Effector memory CD4-positive, alpha-beta T cell (primary cell): ENCODE measurements around the gene DHX35.

Source experiments
- DNase-seq, 3 donors: peaks; one replicate each; pipeline ENCODE4 v3.0.0-alpha.2; 2020
- H3K27ac ChIP-seq: 2 replicates; pipeline ENCODE4 v1.7.0; 2013; ENCODE audit warnings: mild to moderate bottlenecking, low read length, moderate library complexity; ENCODE audit not compliant: insufficient read depth, poor library complexity, severe bottlenecking
- H3K27me3 ChIP-seq: replicated peaks from 2 replicates; pipeline ENCODE4 v1.7.0; 2013; ENCODE audit warnings: mild to moderate bottlenecking, low read length; ENCODE audit not compliant: insufficient read depth, control insufficient read depth, poor library complexity, severe bottlenecking
- H3K36me3 ChIP-seq: 2 replicates; pipeline ENCODE4 v1.7.0; 2013; ENCODE audit warnings: mild to moderate bottlenecking, low read length, moderate library complexity; ENCODE audit not compliant: control insufficient read depth, insufficient read depth
- H3K4me1 ChIP-seq: 2 replicates; pipeline ENCODE4 v1.7.0; 2013; ENCODE audit warnings: low read length, mild to moderate bottlenecking; ENCODE audit not compliant: control insufficient read depth, insufficient read depth, poor library complexity, severe bottlenecking
- H3K4me3 ChIP-seq: 2 replicates; pipeline ENCODE4 v1.7.0; 2013; ENCODE audit warnings: low read length, low read depth, mild to moderate bottlenecking; ENCODE audit not compliant: insufficient read depth, poor library complexity, severe bottlenecking
- H3K9me3 ChIP-seq: 2 replicates; pipeline ENCODE4 v1.7.0; 2013; ENCODE audit warnings: mild to moderate bottlenecking, low read length, moderate library complexity; ENCODE audit not compliant: control insufficient read depth

DHX35 gene

DNA sequence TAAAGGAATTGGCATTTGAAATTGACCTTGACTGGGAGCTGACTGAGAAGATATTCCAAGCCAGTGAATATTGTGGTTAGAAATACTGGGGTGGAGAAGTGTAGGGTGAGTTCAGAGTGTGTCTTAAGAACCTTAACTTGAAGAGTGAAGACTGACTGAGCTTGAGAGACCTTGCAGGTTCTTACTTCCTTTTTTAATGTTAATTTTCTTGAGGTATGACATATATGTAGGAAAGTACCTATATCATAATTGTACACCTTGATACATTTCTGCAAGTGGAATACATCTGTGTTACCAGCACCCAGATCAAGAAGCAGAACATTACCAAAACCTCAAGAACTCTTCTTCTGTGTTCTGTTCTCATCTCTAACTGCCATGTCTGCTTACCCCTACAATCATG is 11.0 kb downstream of the DHX35 start:
- Histone ChIP-seq H3K9me3 (no peaks in the 10 kb centered on the region), H3K4me3 (no peak overlapping the region), H3K27me3 (no peaks in the 10 kb centered on the region), H3K4me1 (no peaks in the 10 kb centered on the region), H3K27ac (no peak overlapping the region), H3K36me3 (peaks cover 24% of the 10 kb centered on the region)
- no peak for DNase-seq

DNA sequence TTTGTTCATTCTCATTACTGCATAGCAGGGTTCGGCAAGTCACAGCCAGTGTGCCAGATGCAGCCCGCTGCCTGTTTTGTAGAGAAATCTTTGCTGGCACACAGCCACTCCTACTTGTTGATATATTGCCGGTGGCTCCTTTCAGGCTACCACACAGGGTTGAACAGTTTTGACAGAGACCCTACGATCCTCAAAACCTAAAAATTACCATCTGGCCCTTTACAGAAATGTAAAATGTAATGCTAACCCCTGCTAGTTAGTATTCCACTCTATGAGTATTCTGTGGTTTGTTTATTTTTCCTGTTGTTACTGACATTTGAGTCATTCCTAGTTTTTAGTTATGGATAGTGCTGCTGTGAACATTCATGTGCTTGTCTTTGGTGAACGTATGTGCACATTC is 11.5 kb downstream of the DHX35 start:
- no peak overlapping the region for H3K4me3 ChIP-seq
- no peaks in the 10 kb centered on the region for H3K27me3 ChIP-seq
- no peaks in the 10 kb centered on the region for H3K4me1 ChIP-seq
- DNase-seq, result no peak
- H3K9me3 ChIP-seq, result no peaks in the 10 kb centered on the region
- H3K27ac ChIP-seq, result no peak overlapping the region
- peaks cover 24% of the 10 kb centered on the region for H3K36me3 ChIP-seq

DNA sequence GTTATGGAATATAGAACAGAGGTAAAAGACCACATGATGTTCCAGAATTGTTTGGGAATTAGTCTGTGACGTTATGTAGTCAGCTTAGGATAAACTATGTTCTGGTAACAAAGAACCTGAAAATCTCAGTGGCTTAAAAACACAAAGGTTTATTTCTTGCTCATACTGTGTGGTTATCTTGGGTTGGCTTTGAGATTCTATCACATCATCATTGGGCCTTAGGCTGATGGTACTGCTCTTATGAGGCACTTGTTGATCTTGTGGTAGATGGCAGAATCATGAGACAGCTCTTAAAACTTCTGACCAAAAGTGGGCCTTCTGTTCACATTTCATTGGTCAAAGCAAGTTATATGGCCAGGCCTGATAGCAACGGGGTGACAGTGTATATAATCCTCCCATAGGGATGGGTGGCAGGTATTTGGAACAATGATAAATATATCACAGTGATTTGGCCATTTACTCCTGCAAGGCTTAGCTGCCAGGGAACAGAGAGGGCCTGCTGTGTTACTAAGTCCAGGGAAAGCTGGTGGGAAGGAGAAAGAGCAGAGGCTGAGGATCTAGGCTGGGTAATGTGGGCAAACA is 13.5 kb downstream of the DHX35 start:
- Histone ChIP-seq H3K27me3 (no peaks in the 10 kb centered on the region), H3K4me1 (no peaks in the 10 kb centered on the region), H3K36me3 (peaks cover 6% of the 10 kb centered on the region), H3K9me3 (no peaks in the 10 kb centered on the region), H3K27ac (no peak overlapping the region), H3K4me3 (no peak overlapping the region)
- DNase-seq, result no peak

DNA sequence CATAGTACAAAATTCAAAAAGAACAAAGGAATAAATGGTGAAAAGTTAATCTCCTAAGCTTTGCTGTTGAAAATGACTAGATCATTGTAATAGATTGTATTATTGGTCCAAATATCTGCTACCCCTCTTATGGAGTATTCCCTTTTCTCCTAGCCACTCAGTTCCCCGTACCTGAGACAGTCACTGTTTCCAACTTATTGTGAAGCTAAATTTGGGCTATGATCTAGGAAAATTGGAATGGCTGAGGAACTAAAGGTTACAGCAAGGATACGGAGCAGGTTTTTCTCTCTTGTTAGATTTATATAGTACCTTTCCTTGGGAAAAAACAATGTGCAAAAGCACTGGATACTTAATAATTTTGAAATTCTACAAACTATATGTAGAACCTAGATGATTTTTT is 17.3 kb downstream of the DHX35 start:
- no peak for DNase-seq
- no peak overlapping the region for H3K4me3 ChIP-seq
- H3K27ac ChIP-seq, result no peak overlapping the region
- H3K9me3 ChIP-seq, result no peaks in the 10 kb centered on the region
- H3K4me1 ChIP-seq, result no peaks in the 10 kb centered on the region
- no peaks in the 10 kb centered on the region for H3K27me3 ChIP-seq
- H3K36me3 ChIP-seq, result peaks cover under 1% of the 10 kb centered on the region

DNA sequence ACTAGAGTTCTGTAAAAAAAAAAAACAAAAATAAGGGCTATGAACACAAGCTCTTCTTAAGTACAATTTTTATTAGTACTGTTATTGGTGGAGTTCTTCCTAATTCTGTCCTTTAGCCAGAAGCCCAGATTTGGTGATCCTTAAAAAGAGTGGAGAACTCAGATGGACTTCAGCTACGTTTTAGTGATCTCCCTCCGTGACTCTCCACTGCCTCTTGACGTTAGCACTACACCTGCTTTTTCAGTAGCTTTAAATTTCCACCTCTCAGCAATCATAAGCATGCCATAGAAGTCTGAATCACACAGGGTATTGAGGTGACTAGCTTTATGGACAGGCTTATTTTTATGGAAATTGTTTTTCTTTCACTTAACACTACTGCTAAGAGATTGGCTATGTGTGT is 17.7 kb downstream of the DHX35 start:
- no peaks in the 10 kb centered on the region for H3K9me3 ChIP-seq
- DNase-seq, result no peak
- H3K4me1 ChIP-seq, result no peaks in the 10 kb centered on the region
- no peaks in the 10 kb centered on the region for H3K27me3 ChIP-seq
- no peak overlapping the region for H3K4me3 ChIP-seq
- H3K27ac ChIP-seq, result no peak overlapping the region
- peaks cover 4% of the 10 kb centered on the region for H3K36me3 ChIP-seq

DNA sequence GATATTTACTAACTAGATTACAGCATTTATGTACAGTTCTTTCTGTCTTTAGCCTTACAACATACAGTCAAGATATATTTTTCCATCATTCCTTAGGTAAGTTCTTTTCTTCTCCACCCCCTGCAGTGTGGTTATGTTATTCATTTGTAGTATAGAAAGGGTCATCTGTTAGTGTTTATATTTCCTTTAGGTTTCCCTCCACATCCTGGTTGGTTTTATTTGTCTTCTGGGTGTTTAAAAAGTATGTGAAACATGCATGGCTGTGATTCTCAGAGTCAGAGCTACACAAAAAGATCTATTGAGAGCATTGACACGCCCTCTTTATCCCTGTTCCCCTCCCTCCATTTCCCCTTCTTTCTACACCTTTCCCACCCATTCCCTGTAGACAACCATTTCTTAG is 20.1 kb downstream of the DHX35 start:
- Histone ChIP-seq H3K4me1 (no peaks in the 10 kb centered on the region), H3K4me3 (no peak overlapping the region), H3K27me3 (no peaks in the 10 kb centered on the region), H3K9me3 (no peaks in the 10 kb centered on the region), H3K27ac (no peak overlapping the region), H3K36me3 (peaks cover 4% of the 10 kb centered on the region)
- DNase-seq, result no peak

DNA sequence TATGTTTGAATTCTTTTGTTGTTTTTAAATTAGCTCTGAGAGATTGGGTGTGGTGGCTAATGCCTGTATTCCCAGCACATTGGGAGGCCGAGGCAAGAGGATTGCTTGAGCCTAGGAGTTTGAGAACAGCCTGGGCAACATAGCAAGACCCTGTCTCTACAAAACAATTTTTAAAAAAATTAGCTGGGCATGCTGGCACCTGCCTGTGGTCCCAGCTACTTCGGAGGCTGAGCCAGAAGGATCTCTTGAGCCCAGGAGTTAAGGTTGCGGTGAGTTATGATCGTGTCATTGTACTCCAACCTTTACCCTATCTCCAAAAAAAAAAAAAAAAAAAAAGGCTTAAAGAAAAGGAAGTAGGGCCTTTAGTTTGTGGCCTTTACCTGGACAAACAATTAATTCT is 22.9 kb downstream of the DHX35 start:
- H3K27ac ChIP-seq, result no peak overlapping the region
- H3K27me3 ChIP-seq, result no peaks in the 10 kb centered on the region
- no peaks in the 10 kb centered on the region for H3K4me1 ChIP-seq
- no peaks in the 10 kb centered on the region for H3K9me3 ChIP-seq
- no peak overlapping the region for H3K4me3 ChIP-seq
- no peak for DNase-seq
- H3K36me3 ChIP-seq, result peaks cover 17% of the 10 kb centered on the region

DNA sequence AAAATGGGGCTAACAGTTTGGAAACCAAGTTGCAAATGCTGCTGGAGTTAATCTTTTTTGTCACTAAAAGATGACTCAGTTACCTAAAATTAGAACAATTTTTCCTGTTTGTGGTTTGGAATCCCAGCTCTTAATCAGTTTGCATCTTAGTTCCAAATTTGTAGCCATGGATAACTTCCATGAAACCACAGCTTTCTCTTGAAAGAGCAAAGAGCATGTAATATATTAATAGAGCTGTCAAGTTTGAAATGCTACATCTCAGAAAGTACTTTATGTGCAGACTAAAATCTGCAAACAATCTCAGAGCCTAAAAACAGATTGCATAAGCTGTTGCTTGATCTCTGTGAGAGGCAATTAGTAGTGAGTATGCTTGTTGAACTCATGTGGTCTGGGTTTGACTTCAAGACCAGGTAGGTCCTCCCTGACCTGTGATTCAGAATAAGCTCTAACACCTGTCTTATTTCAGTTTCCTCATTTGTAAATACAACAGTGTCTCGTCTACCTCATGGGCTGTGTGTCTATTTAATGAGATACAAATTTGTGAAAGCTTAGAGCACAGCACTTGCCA is 23.5 kb downstream of the DHX35 start:
- no peaks in the 10 kb centered on the region for H3K27me3 ChIP-seq
- no peaks in the 10 kb centered on the region for H3K4me1 ChIP-seq
- no peak overlapping the region for H3K27ac ChIP-seq
- H3K4me3 ChIP-seq, result no peak overlapping the region
- H3K36me3 ChIP-seq, result peaks cover 19% of the 10 kb centered on the region
- no peaks in the 10 kb centered on the region for H3K9me3 ChIP-seq
- no peak for DNase-seq

DNA sequence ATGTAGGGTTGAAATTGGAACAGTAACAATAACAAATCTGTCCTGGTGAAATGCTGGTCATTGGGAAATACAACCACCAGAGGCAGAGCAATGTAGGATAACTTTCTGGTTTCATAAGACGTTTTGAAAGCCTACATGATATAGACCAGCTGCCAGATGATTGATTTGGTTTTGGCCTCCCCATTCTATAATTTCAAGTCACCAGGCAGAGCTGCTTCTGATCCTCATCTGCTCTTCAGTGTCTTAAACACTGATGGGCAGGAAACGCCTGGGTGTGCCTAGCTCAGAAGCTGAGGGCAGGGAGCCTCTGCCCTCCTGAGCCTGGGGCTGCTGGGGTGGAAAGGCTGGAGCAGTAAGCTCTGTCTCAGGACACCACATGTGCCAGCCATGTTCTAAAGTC is 24.5 kb downstream of the DHX35 start:
- no peaks in the 10 kb centered on the region for H3K9me3 ChIP-seq
- H3K4me1 ChIP-seq, result no peaks in the 10 kb centered on the region
- no peak overlapping the region for H3K27ac ChIP-seq
- H3K36me3 ChIP-seq, result peaks cover 24% of the 10 kb centered on the region
- DNase-seq, result no peak
- no peaks in the 10 kb centered on the region for H3K27me3 ChIP-seq
- H3K4me3 ChIP-seq, result no peak overlapping the region

DNA sequence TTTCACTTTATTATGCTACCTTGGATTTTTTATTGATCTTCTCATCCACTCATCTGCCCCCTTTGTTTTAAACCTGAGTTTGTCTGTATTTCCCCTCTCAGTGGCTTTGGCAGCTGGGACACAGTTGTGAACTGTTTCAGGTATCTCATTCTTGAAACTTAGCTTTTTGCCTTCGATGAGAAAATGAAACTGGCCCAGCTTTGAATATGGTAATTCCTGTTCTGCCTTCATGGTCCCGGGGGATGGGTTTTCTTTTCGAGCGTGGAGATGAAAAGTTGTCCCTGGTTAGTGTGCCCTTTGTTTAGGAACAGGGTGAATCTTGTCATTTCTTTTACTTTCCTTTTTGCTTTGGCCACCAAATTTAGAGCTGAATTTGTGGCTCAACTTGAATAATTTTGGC is 25.6 kb downstream of the DHX35 start:
- DNase-seq, result no peak
- Histone ChIP-seq H3K27me3 (no peaks in the 10 kb centered on the region), H3K4me1 (no peaks in the 10 kb centered on the region), H3K36me3 (peaks cover 32% of the 10 kb centered on the region), H3K4me3 (no peak overlapping the region), H3K27ac (no peak overlapping the region), H3K9me3 (no peaks in the 10 kb centered on the region)
